ENCODE data around the gene TMEM170B. TPM values are rescaled to one million over a fixed set of nuclear protein-coding genes. Genes with fewer than 3 reads are reported as not detected.

Gene TMEM170B
- total and polyA plus RNA-seq, 3 donors from 2014 or later: 5.6 to 8.0 (median 6.5) TPM

DNA sequence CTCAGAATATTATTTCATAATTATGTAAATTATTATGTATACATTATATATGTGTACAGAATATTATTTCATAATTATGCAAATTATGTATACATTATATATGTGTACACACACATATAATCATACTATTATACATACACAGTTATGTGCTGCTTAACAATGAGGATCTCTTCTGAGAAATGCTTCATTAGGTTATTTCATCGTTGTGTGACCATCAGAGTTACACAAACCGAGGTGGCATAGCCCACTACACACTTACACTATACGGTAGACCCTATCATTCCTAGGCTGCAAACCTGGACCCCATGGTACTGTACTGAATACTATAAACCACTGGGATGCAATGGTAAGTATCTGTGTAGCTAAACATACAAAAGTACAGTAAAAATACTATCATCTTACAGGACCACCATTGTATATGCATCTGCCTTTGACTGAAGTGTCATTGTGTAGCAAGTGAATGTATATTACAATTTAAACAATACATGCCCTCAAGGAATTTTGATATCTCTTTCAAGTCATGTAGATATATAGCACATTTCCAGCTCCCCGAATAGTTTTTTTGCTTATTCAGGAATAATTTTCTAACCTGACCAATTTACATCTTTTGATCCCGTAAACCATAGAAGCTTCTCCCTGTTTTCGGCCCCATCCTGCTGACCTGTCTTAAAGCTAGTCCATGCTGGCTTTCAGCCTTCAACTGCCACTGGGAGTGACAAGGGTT lies 71.2 kb downstream of the TMEM170B start:
- no peak overlapping the region for H3K27ac ChIP-seq
- intact Hi-C loops (cut with DNase I; ENCODE audit: low total_unique reads): no loop called here
- H3K27me3 ChIP-seq: no peaks in the 10 kb centered on the region

GRCh38 chr6:11609324-11610071 lies 71.9 kb downstream of the TMEM170B start:
- intact Hi-C loops (cut with DNase I; ENCODE audit: low total_unique reads): no loop called here
- H3K27ac ChIP-seq: no peak overlapping the region
- H3K36me3 ChIP-seq (ENCODE audit: low read depth, missing control alignments): no peaks in the 10 kb centered on the region
- WGBS, 2 donors: 62 to 64% methylated on average over 18 of the region's 18 CpGs
- H3K4me1 ChIP-seq: peaks cover 25% of the 10 kb centered on the region
- H3K9me3 ChIP-seq: no peaks in the 10 kb centered on the region
- DNase-seq: no peak
- TF ChIP-seq CTCF (IDR thresholded peaks at IDR 0.05) (no peak), POLR2A (IDR thresholded peaks at IDR 0.05) (no peak)
- H3K27me3 ChIP-seq: no peaks in the 10 kb centered on the region
- no peak overlapping the region for H3K4me3 ChIP-seq

More for the DNA sequence above, 71.2 kb downstream of the TMEM170B start:
- WGBS, 2 donors: 88 to 89% methylated on average over 6 of the region's 6 CpGs
- Histone ChIP-seq H3K4me3 (no peak overlapping the region), H3K4me1 (peaks cover 23% of the 10 kb centered on the region), H3K9me3 (no peaks in the 10 kb centered on the region), H3K36me3 (ENCODE audit: low read depth, missing control alignments) (no peaks in the 10 kb centered on the region)
- DNase-seq: no peak
- no peak for TF ChIP-seq POLR2A (IDR thresholded peaks at IDR 0.05)
- TF ChIP-seq CTCF (IDR thresholded peaks at IDR 0.05): no peak

DNA sequence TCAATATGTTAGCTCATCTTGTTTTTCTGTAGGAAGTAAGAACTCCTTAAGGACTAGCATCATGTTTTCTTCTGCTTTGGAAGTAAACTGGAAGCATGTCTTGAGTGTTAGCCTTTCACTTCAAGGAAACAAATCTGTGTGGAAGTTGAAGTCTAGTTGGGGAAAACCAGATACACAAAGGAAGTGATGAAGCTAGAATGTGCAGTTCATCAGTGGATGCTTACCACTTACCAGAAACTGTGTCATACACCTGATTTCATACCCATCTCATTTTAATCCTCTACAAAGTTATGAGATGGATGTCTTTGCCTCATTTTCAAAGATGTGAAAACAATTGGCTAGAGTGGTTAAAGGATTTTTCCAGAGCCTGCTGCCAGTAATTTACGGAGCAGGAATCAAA lies 75.8 kb downstream of the TMEM170B start:
- no peaks in the 10 kb centered on the region for H3K27me3 ChIP-seq
- no peak overlapping the region for H3K4me3 ChIP-seq
- H3K4me1 ChIP-seq: peaks cover 8% of the 10 kb centered on the region
- H3K36me3 ChIP-seq (ENCODE audit: low read depth, missing control alignments): no peaks in the 10 kb centered on the region
- no peaks in the 10 kb centered on the region for H3K9me3 ChIP-seq
- no peak for TF ChIP-seq CTCF (IDR thresholded peaks at IDR 0.05)
- no peak for TF ChIP-seq POLR2A (IDR thresholded peaks at IDR 0.05)
- H3K27ac ChIP-seq: no peak overlapping the region
- 92% methylated on average over 1 of the region's 1 CpG for WGBS, 2 donors
- no peak for DNase-seq
- intact Hi-C loops (cut with DNase I; ENCODE audit: low total_unique reads): no loop called here

DNA sequence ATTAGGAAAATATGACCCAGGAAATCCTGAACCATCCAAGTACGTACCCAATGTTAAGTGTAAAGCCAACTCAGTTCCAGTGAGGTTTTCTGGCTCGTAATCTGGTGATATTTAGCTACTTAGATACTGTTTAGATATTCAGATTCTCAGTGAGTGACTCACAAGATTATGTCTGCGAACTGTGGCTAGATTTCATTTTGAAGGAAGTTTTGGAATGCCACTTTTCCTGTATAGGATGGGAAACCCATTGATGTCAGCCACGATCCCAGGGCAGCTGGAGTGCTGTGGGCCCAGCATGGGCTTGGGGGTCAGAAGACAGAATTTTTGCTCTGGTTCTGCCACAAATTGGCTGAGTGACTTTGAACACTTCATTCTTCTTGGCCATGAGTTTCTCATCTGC lies 76.3 kb downstream of the TMEM170B start:
- peak overlapping the region in 1 of 2 donors; percentile 41 for H3K27ac ChIP-seq
- H3K9me3 ChIP-seq: no peaks in the 10 kb centered on the region
- TF ChIP-seq POLR2A (IDR thresholded peaks at IDR 0.05) (no peak), CTCF (IDR thresholded peaks at IDR 0.05) (no peak)
- H3K4me1 ChIP-seq: peaks cover 8% of the 10 kb centered on the region
- intact Hi-C loops (cut with DNase I; ENCODE audit: low total_unique reads): no loop called here
- 87 to 95% methylated on average over 4 of the region's 4 CpGs for WGBS, 2 donors
- no peak overlapping the region for H3K4me3 ChIP-seq
- no peaks in the 10 kb centered on the region for H3K36me3 ChIP-seq (ENCODE audit: low read depth, missing control alignments)
- no peak for DNase-seq
- H3K27me3 ChIP-seq: no peaks in the 10 kb centered on the region
